ENCODE data around the gene PFDN6. TPM values are rescaled to one million over a fixed set of nuclear protein-coding genes. Genes with fewer than 3 reads are reported as not detected.

The PFDN6 gene
- total and polyA plus RNA-seq, 9 of the 15 experiments (the other 6 are each of a cell fraction or from before 2014, with no cell fraction given), result 6.8 to 475 (median 216) TPM

- no peak for TF ChIP-seq CCAR2 (IDR thresholded peaks at IDR 0.05; ENCODE audit: low read depth, low read length)
- no peak for TF ChIP-seq HDGF (IDR thresholded peaks at IDR 0.05)
- no peak for TF ChIP-seq PYGO2 (tag; IDR thresholded peaks at IDR 0.05)
- TF ChIP-seq MCM7 (IDR thresholded peaks at IDR 0.05), result no peak
- TF ChIP-seq RREB1 (CRISPR knock-in tag; IDR thresholded peaks at IDR 0.05), result no peak
- TF ChIP-seq VEZF1 (CRISPR knock-in tag; IDR thresholded peaks at IDR 0.05), result peak; percentile 98
- TF ChIP-seq SIN3A (IDR thresholded peaks at IDR 0.05; ENCODE audit: borderline replicate concordance in 2 of 2, control insufficient read depth in 1 of 2, low read depth in 2 of 2, low read length in 2 of 2), result peak; percentile 73 to 78; a peak in 1 of 4 replicates
- TF ChIP-seq JUND (IDR thresholded peaks at IDR 0.05; ENCODE audit: borderline replicate concordance, low read depth, low read length), result 0 out of 2 replicates have a peak, but pooled peaks have one; percentile 1
- TF ChIP-seq JUND (tag; IDR thresholded peaks at IDR 0.05; ENCODE audit: borderline replicate concordance, low read depth, low read length), result no peak
- no peak for TF ChIP-seq SLC30A9 (CRISPR knock-in tag; IDR thresholded peaks at IDR 0.05)
- 0 out of 2 replicates have a peak, but pooled peaks have one; percentile 7 for TF ChIP-seq HMBOX1 (IDR thresholded peaks at IDR 0.05)
- TF ChIP-seq TRIM28 (IDR thresholded peaks at IDR 0.05), result peak; percentile 78; the same call in 1 of the 2 replicates
- peak; percentile 52; the same call in 1 of the 2 replicates for TF ChIP-seq BCOR (IDR thresholded peaks at IDR 0.05)
- peak; percentile 40 for TF ChIP-seq NBN (IDR thresholded peaks at IDR 0.05; ENCODE audit: low read depth)
- TF ChIP-seq ARID4B (CRISPR knock-in tag; IDR thresholded peaks at IDR 0.05), result peak; percentile 59; the same call in 1 of the 2 replicates
Measured at GRCh38 chr6:33297956-33298772, 8.8 kb downstream of the PFDN6 start (continued).

All from K562 (cell line).